ENCODE measurements around the gene ZFP36L2. TPM values are rescaled to one million over a fixed set of nuclear protein-coding genes. Genes with fewer than 3 reads are reported as not detected.

ZFP36L2 gene
- total RNA-seq, 1 donor from 2014 or later, result 5.7 TPM

DNA sequence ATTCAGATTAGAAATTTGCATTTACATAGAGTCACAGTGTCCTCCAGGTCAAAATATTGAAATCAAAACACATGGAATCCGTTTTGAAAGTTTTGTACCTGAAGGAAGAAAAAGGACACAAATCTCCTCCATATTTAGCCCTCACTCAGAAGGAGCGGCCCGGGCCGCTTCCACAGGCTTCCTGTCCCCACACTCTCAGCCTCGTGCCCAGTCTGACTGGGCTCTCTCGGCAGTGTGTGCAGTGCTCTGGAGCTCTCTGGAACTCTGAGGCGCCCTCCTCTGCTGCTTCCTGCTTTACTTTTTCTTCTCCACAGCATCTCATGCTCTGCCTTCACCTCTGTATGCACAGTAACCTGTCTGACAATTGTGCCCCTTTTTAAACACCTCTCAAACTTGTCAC, 22.2 kb upstream of the ZFP36L2 start:
- DNase-seq (ENCODE audit: low read depth, low spot score), result no peak

DNA sequence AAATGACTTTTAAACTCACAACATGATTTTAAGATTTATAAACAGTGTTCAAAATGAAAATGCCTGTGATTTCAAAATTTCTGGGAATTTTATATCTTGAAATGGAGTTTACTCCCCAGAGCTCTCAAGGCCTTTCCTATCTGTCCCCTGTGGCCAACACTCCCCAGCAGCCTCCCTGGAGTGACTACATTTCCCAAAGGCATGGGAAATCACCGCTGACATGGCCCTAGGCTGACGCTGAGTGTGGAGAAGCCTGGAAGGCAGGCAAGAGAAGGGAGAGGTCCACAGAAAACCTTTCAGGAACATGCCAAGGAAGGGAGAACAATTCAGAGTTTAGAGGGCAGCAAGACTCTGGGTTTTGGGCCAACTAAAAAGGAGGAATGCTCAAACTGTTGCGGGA, 20.2 kb upstream of the ZFP36L2 start:
- DNase-seq (ENCODE audit: low read depth, low spot score), result no peak

DNA sequence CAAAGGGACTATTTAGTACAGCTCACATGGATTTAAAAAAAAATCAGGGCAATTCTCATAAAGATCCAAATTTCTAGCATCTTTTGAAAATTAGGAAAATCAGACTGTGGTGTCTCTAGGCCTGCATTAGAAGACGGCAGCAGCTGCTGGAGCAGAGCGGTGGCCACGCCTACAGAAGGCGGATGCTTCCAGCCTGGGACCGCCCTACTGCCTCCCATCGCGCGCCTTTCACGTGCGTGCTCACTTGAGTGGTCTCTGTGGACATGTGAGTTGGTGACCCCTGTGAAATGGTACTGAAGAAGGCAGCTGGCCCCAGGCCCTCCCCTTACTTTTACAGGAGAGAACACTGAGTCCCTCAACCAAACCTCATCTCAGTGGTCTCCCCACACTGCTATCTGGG, 15.2 kb upstream of the ZFP36L2 start:
- DNase-seq (ENCODE audit: low read depth, low spot score), result no peak

DNA sequence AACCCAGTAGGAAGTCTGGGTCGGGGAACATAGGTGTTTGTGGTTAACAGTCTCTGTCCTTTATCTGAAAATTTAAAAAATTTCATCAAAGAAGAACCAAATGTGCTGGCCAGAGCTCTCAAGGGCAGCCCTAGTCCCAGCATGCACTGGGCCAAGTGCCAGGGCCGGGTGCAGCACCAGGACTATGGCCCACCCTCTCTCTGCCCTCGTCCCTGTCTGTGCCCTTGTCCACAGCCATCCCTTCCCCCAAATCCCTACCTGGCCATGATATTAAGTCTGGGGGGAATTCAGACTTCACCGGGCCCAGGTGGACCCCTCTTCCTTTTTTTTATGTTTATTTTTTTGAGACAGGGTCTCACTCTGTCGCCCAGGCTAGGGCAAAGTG, 14.4 kb upstream of the ZFP36L2 start:
- no peak for DNase-seq (ENCODE audit: low read depth, low spot score)

DNA sequence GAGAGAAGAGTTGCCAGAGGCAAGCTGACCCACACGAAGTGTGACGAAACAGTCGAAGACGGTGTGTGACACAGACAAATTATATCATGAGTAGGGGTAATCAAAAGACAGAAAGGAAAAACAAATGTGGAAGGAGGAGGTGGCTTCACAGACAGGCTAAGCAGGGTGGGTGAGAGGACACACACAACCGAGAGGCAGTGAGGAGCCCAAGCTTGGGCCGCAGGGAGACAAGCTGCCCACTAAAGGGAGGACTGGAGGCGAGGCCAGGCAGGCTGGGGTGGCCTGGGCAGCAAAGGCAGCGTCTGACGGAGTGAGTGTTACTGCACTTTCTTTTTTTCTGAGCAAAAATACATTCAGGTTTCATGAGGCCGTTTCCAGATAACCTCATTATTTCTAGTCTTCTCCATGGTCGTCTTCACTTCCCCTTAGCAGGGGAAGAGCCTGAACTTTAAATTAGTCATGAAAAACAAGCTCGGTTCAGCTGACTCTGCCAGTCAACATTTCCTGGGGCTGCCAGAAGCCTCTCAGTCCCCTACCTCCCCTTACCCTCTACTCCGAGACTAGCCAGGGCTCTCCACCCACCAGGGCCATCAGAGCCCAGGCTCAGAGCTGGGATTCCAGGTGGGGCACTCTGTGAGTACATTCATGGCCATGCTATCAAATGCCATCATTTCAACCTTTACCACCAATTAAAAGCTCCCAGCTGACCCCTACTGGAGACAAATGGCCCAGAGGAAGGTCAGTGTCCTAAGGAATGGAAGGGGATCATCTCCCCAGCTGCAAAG, 13.8 kb upstream of the ZFP36L2 start:
- no peak for DNase-seq (ENCODE audit: low read depth, low spot score)

DNA sequence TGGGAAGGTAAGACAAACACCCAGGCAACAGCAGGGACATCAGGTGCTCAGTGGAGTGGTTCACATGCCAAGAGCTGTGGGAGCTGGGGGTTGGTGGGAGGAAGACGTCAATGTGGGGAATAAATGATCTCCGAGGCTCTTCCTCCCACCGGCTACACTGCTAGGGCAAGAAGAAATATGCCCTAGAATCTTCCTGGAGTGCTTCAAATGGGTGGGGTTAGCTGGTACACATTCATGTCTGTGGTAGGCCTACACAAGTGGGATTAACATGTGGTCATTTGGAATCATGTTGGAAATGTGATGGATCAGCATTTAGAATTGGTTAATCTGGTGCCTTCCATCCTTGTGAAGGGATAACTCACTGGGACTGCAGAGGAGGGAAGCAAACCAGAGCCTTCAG, 12.4 kb upstream of the ZFP36L2 start:
- DNase-seq (ENCODE audit: low read depth, low spot score), result no peak

DNA sequence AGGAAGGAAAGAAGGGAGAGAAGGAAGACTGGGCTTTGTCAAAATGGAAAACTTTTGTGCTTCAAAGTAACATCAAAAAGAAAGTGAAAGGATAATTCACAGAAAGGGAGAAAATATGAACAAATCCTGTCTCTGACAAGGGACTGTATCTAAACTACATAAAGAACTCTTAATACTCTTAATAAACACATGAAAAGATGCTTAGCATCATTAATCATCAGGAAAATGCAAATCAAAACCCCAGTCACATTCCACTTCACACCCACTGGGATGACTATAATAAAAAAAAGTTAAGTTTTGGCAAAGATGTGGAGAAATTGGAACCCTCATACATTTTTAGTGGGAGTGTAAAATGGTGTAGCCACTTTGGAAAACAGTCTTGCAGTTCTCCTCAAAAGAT, 11.8 kb upstream of the ZFP36L2 start:
- no peak for DNase-seq (ENCODE audit: low read depth, low spot score)

DNA sequence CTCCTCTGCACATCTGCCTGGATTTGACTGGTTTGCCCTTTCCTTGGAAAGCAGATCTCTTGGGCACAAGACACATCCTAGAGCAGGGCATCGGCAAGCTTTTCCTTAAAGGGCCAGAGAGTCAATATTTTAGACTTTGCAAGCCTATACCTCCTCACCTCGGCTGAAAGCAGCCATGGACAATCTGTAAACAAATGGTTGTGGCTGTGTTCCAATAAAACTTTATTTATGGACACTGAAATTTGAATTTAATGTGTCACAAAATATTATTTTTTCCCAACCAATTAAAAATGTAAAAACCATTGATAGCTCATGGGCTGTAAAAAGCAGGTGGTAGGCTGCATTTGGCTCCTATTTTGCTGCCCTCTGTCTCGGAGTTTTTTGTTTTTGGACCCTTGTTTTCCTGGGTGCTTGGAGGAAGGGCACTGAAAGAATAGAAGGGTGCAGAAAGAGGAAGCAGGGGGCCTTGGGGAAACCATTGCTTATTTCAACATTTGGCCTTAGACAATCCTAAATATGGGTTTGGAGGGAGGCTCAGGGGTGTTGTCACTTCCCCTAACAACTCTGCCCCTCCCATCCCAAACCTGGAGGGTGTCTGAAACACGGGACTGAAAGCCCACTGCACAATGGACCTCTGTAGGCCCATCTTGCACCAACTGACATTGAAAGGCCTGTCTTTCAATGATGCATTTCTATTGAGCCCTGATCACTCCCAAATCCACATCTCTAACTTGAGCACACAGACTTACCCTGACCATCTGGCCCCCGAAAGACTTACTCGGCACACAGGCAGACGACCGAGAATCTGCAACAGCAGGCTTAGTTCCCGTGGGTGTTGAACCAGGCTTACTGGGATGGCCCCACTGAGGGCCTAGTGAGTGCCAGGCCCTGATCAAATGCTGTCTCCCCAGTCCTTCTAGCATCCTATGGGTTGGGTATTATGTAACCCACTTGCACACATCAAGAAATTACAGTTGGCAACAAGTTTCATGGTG, 7.1 kb upstream of the ZFP36L2 start:
- no peak for DNase-seq (ENCODE audit: low read depth, low spot score)

DNA sequence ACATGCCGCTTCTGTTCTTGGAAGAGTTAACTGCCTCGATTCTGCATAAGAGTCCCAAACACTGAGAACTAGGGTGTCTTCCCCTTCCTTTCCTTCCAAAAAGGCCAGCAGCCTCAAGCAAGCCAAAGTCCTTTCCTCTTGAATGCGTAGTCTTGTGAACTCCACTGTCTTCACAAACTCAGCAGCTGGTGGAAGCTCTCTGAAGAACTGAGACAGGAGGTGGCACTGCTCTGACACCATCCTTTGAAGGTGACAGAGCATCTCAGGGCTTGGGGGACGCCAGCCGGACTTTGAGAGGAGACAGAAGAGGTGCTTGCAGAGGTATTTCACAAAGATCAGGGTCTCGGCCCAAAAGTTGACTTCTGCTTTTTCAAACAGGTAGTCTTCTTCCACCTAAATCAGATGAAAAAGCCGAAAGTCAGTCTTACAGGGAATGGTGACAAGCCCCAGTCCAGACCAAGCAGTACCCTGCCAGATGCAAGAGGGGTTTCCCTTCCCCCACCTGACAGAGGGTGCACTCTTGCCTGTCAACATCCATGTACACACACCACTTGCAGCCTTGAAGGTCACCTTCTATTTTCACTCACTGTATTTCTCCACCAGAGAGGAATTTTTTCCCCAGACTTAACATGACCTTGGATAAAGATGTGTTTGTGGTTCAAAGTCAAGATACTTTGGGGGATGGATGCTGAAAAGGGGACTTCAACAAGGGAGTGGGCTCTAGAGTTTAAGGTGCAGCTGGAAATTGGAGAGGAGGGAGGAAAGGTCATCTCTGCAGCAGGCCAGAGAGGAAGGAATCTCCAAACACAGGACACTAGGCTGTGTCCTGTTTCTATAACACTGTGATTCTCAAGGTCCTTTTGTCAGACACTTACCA, 4.8 kb upstream of the ZFP36L2 start:
- DNase-seq (ENCODE audit: low read depth, low spot score), result no peak

DNA sequence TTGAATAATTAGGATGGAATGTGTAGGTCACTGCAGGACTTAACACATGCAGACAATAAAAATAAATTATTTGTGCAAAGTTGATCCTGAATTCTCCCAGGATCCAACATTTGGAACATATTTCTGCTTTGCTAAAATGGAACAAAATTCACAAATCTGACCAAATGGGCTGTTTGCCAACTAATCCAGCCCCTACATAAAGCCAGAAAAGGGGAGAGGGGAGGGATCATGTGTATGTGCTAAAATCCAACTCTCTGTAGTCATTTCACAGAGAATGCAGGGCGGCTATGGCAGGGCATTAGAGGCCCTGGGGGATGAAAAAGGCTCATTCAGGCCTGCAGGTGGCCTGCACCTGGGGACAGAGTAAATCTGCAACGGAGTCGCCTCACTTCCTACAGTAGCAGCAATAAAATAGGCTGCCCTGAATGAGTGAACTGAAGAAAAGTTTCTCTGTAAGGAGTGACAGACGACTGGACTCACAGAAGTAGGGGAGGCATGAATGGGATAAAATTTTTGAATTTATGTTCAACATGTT, 4.0 kb upstream of the ZFP36L2 start:
- DNase-seq (ENCODE audit: low read depth, low spot score), result no peak

DNA sequence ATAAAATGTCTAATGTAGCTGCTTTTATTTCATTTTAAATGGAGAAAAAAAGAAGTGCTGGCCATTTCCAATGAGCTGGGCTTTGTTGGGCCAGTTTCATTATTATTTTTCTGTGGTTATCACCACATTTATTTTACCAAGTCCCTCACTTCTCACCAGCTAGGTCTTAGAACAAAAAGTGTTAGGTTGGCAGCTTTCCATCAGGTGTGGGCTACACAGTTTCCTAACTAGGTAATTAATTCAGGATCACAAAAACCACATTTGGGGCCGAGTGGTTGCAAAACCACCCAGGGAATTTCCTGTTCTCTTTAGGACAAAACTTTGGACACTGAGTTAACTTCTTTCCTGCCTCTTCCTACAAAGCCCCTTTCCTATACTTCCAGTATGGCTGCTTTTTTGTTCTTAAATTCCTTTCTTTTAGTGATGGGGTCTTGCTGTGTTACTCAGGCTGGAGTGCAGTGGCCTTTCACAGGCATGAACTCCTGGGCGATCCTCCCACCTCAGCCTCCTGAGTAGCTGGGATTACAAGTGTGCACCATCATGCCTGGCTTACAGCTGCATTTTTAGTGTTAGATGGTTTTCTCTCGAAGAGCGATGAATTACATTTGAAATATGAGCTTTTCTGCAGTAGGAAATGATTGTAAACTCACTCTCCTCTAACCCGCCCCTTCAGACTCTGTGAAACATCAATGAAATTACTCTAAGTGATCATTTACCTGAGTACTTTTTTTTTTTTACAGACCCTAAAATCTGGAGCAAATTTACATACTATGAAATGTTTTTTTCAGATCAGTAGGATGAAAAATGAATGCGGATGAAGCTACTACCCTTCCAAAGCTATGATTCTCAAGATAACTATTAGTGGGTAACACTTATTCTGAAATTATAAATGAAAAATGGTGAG, 2.6 kb upstream of the ZFP36L2 start:
- no peak for DNase-seq (ENCODE audit: low read depth, low spot score)

DNA sequence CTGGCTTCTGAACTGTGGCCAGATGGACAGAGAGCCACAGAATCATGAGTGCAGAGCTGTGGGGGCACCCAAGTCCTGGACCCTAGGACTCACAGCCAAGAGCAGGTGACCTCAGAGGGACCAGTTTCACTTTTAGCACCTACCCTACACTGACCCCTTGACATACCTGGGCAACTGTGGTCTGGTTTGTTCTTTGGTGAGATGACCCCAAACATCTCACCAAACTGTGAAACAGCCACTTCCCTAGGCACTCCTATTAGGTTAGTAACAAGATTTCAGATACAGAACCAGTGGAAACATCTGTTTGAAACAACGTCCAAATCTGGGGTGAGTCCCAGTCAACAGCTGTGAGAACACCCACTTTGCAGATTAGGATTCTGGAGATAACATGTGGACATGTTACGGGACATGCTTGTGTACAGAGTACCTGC, 1.9 kb upstream of the ZFP36L2 start:
- DNase-seq (ENCODE audit: low read depth, low spot score), result no peak

DNA sequence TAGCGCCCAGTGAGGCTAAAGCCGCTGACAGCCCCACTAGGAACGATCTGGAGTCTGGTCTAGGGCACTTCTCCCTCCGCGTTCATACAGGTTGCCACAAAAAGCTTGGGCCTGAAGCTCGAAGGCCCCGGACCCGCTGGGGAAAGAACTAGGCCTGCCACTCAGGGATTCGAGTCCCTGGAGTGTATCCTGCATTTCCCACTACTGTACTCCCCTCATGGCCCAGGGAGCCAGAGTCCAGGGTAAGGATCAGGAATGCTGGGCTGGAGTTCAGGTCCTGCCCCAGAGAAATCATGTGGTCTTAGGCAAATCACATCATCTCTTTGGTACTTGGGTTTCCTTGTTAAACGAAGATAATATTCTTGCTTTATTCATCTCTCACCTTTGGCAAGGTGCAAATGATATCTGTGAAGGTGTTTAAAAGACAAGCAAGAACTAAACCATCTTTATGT, 1.4 kb upstream of the ZFP36L2 start:
- no peak for DNase-seq (ENCODE audit: low read depth, low spot score)

DNA sequence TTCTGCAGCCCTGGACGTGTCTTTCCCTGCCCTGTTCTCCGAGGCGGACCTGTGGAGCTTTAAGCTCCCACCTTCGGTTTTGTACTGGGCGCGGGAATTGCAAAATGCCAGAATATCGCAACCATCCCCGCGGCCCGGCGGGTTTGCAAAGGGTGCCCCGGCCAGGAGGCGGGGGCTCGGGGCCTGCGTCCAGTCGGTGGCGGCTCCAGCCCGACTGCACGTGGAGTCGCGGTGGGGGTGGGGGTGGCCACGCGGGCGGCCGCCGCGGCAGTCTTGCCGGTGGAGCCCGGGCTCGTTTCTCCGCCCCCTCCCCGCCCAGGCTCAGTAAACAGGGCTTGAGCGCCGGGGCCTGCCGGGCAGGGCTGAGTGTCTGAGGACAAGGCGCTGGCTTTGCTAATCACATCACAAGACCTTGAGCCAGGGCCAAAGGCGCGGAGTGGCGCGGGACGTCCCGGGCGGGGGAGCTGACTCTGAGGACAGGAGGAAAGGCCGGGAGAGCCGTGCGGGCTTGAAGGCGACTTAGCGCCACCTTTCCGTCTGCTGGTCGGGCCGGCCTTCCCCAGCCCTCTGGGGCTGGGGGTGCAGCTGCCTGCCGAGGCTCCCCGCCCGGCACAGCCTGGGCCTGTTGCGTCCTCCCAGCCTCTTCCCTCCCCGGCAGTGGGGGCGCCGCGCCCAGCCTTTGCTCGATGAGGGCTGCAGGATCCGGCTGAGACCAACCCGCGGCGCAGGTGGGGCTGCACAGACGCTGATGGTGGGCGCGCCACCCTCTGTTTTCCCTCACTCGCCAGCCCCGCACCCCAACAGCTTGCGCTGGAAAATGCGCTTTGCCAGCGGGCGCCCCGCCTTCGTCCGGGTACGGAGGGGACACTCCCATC, 786 bp upstream of the ZFP36L2 start:
- DNase-seq (ENCODE audit: low read depth, low spot score), result no peak

DNA sequence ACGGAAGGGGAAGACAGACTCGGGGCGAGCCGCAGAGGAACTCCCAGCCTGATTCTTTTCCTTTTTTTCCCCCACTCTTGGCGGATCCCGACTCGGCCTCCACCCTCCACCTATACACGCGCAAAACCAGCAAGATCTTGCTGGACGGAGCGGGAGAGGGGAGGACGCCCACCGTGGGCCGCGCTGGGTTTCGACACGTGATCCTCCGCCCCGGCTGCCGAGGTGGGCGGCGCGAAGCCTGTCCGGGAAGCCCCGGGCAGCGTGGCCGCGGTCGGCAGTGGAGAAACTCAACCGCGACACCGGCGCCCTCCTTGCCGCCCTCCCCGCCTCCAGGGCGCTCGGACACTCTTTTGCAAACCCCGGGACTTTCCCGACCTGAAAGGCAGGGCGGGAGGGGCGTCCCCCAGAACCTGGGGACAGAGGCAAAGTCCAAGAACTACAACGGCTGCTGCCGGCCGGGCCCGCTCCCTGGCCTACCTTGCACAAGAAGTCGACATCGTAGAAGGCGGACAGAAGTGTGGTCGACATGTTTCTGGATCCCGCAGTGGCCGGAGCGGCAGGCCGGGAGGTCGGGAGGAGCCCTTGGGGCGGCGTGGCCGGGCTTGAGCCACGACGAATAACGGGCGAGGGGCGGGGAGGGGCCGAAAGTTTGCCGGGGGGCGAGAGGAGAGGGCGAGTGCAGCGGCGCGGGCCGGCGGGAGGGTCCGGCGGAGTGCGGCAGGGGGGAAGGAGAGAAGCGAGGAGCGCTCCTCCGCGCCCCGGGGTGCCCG, 433 bp downstream of the ZFP36L2 start:
- no peak for DNase-seq (ENCODE audit: low read depth, low spot score)

DNA sequence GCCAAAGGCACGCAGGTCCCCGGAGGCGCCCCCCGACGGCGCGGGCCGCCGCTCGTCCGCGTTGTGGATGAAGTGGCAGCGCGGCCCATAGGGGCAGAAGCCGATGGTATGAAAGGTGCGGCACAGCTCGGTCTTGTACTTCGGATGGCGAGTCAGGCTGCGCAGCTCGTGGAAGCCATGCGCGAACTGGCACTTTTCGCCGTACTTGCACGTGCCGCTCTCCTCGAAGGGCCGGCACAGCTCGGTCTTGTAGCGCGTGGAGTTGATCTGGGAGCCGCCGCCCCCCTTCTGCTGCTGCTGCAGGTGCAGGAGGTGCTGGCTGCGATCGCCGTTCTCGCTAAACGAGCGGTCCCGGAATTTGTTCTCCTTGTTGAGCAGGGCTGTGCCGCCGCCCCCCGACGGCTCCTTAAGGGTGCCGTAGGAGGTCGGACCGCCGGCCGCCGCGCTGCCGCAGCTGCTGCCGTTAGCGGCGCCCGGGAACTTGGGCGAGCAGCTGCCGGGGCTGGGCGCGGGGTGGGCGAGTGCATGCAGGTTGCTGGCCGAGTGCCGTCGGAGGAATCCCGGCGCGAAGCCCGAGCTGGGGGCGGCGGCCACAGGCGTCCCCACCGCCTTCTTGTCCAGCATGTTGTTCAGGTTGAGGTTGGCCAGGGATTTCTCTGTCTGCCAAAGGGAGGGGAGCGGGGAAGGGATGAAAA, 1.2 kb downstream of the ZFP36L2 start:
- DNase-seq (ENCODE audit: low read depth, low spot score), result no peak

DNA sequence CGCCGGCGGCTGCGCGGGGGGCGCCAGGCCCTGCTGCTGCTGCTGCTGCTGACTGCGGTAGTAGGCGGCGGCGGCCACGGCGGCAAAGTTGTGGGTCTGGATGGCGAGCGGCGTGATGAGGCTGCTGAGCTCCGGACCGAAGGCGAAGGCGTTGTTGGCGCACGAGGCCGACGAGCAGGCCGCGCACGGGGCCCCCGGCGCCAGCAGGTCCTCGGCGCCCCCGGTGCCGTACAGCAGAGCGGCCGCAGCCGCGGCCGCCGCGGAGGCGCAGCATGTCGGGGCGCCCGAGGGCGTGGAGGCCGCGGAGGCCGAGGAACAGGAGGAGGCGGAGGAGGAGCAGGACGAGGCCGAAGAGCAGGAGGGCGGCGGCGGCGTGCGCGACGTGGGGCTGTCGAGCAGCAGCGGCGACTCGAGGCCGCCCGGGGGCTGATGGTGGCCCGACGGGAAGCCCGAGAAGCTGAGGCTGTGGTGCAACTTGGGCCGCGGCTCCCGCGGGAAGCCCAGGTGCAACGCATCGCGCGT, 1.8 kb downstream of the ZFP36L2 start:
- DNase-seq (ENCODE audit: low read depth, low spot score), result no peak
